Ovary (tissue), 9 donors: ENCODE data around the gene RBFOX2. TPM values are rescaled to one million over a fixed set of nuclear protein-coding genes. Genes with fewer than 3 reads are reported as not detected.

Source experiments
- DNase-seq, 5 donors: peaks; one replicate each; pipeline ENCODE4 v3.0.0-alpha.2; 2019 to 2020
- H3K27ac ChIP-seq, 2 donors: fragments of 200-600 bp; one replicate each; pipeline versions ENCODE4 v1.5.1 to v1.8.0; 2019 to 2022
- H3K27me3 ChIP-seq: fragments of 200-600 bp; one replicate; pipeline ENCODE4 v1.8.0; 2022
- H3K36me3 ChIP-seq: fragments of 200-600 bp; sonication (generic); one replicate; pipeline ENCODE4 v1.5.1; 2019
- H3K4me1 ChIP-seq: one replicate; pipeline ENCODE4 v1.8.1; 2013; ENCODE audit warnings: mild to moderate bottlenecking, moderate library complexity; ENCODE audit not compliant: insufficient read depth
- H3K4me3 ChIP-seq: fragments of 200-600 bp; sonication (generic); one replicate; pipeline ENCODE4 v1.5.1; 2017
- H3K9me3 ChIP-seq, 2 donors: fragments of 200-600 bp in 1 of 2; sonication (generic) in 1 of 2; one replicate each; pipeline versions ENCODE4 v1.5.1 to v1.8.1; 2013 to 2019; ENCODE audit warnings: mild to moderate bottlenecking in 1 of 2, moderate library complexity in 1 of 2
- EP300 ChIP-seq: sonication (generic); formaldehyde crosslinking; IDR thresholded peaks from one replicate; pipeline ENCODE4 v1.6.1; 2017; ENCODE audit warnings: antibody characterized with exemption
- POLR2A ChIP-seq: fragments of 450-650 bp; IDR thresholded peaks from one replicate; pipeline ENCODE4 v1.6.1; 2017; ENCODE audit warnings: antibody characterized with exemption, mild to moderate bottlenecking, moderate library complexity
- WGBS, 3 donors: extraction: QIAGEN DNeasy Blood & Tissue Kit in 1 of 3; methylation state at CpG; one replicate each; pipeline versions ENCODE4 v1.1.5 to v1.1.7; 2013 to 2017; 5-methylcytosine and 5-hydroxymethylcytosine counted together
- intact Hi-C, 4 donors: fragments of 100-400 bp; cut with DNase I; formaldehyde crosslinking; loops; one replicate each; pipeline versions ENCODE4 v1.11.0 to v1.15.1; 2022 to 2023
- polyA plus RNA-seq, 2 donors: library from polyadenylated mRNA; stranded (reverse); fragments of 200-250 nt in 1 of 2; fragments of 350-450 nt in 1 of 2; fragmentation: Illumina TruSeq in 1 of 2; extraction: RNeasy Lipid Tissue Mini Kit (QIAGEN cat#74804) in 1 of 2; gene quantifications; one replicate each; pipeline ENCODE4 v1.2.3, GENCODE V29; 2013 to 2014
- total RNA-seq, 7 donors: library from RNA; depleted of rRNA in 2 of 7; stranded (reverse); fragments of >200 nt in 2 of 7; fragmentation: NEBNext Ultra II Directional in 3 of 7; extraction: Animal tissue kit (Norgen Biotek cat#: 25700) in 3 of 7; gene quantifications; one replicate each; pipeline versions ENCODE4 v1.1.0 to v1.2.4, GENCODE V29; 2016 to 2023
- TF ChIP-seq, protein P1 (sequence below), 3 donors: fragments of 450-650 bp in 2 of 3; fragments of 200-600 bp in 1 of 3; IDR thresholded peaks; one replicate each; pipeline versions ENCODE4 v1.5.1 to v1.8.0; 2016 to 2022; ENCODE audit warnings: antibody characterized with exemption in 3 of 3, mild to moderate bottlenecking in 1 of 3
- donor health status: DM: no; HTN: no; CAD: no; lungs with moderate emphysema.
- donor health status: DM: no; HTN: no; CAD: no.
- donor health status: Bipolar disorder and iron deficiency.
- donor health status: DM: yes; HTN: yes; CAD: no.
- donor health status: DM: no; HTN: no; CAD: no.
- donor health status: DM: yes; HTN: yes; CAD: no.

Gene RBFOX2
- total and polyA plus RNA-seq, 9 donors = 68.7 to 140 (median 128) TPM

DNA sequence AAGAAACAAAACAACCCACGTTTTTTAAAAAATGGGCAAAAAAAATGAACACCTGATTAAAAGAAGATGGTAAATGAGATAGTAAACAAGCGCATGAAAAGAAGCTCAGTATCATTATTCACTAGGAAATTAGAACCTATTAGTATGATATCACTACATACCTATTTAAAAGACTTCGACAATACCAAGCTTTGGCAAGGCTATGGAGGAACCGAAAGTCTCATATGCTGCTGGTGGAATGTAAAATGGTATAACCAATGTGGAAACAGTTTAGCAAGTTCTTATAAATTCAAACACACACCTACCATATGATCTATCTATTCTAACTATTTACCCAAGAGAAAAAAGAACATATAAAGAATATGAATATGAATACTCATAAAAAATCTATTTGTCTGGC is 167.2 kb downstream of the RBFOX2 start:
- H3K9me3 ChIP-seq = no peaks in the 10 kb centered on the region
- H3K36me3 ChIP-seq = no peaks in the 10 kb centered on the region
- intact Hi-C loops = no loop called here
- no peaks in the 10 kb centered on the region for H3K27me3 ChIP-seq
- DNase-seq = no peak
- no peak overlapping the region for H3K27ac ChIP-seq
- H3K4me3 ChIP-seq = no peak overlapping the region
- TF ChIP-seq, protein P1, sequence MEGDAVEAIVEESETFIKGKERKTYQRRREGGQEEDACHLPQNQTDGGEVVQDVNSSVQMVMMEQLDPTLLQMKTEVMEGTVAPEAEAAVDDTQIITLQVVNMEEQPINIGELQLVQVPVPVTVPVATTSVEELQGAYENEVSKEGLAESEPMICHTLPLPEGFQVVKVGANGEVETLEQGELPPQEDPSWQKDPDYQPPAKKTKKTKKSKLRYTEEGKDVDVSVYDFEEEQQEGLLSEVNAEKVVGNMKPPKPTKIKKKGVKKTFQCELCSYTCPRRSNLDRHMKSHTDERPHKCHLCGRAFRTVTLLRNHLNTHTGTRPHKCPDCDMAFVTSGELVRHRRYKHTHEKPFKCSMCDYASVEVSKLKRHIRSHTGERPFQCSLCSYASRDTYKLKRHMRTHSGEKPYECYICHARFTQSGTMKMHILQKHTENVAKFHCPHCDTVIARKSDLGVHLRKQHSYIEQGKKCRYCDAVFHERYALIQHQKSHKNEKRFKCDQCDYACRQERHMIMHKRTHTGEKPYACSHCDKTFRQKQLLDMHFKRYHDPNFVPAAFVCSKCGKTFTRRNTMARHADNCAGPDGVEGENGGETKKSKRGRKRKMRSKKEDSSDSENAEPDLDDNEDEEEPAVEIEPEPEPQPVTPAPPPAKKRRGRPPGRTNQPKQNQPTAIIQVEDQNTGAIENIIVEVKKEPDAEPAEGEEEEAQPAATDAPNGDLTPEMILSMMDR (IDR thresholded peaks at IDR 0.05) = no peak
- TF ChIP-seq POLR2A (no peak), EP300 (no peak)
- WGBS, 3 donors = 80 to 88% (median 85%) methylated on average over 4 of the region's 4 CpGs
- peaks cover 8% of the 10 kb centered on the region for H3K4me1 ChIP-seq

DNA sequence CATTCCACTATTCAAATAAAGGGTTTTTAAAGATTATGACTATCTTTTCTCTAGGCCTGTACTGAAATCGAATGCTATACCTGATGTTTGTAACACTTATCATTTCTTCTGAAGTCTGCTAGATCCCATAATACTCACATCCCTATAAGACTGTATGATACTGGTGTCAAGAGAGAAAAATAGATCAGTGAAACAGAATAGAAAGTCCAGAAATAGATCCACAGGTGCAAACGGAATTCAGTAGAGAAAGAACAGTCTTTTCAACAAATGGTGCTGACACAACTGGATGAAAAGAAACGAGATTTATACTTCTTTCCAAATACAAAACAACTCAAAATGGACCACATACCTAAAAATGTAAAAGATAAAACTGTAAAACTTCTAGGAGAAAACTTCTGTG is 167.8 kb downstream of the RBFOX2 start:
- Histone ChIP-seq H3K4me1 (peaks cover 8% of the 10 kb centered on the region), H3K36me3 (no peaks in the 10 kb centered on the region), H3K9me3 (no peaks in the 10 kb centered on the region), H3K27ac (no peak overlapping the region), H3K27me3 (no peaks in the 10 kb centered on the region), H3K4me3 (no peak overlapping the region)
- DNase-seq = no peak
- intact Hi-C loops = no loop called here
- TF ChIP-seq, protein P1 (IDR thresholded peaks at IDR 0.05) = no peak
- TF ChIP-seq POLR2A (no peak), EP300 (no peak)
- WGBS, 3 donors = 35 to 42% (median 38%) methylated on average over 3 of the region's 3 CpGs

DNA sequence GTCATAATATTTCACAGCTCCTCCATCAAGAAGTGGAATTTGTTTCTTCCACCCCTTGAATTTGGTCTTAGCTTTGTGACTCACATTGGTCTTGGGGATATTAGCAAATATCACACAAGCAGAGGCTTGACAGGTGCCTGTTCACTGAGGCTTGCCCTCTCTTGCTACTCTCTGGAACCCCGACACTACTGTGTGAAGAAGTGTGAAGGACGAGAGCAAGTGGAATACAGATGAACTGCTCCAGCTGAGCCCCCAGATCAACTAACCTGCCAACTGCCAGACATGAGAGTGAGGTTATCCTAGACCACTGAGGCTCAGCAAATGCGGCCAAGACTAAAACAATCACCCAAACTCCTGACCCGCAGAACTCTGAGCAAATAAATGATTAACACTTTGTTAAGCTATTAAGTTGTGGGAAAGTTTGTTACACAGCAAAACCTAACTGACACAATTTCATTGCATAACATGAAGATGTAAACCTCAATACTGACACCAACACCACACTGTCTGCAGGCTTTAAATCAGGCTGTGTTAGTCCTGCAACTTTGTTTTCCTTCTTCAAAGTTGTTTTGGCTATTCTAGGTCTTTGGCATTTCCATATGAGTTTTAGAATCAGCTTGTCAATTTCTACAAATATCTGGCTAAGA is 168.4 kb downstream of the RBFOX2 start:
- no peak overlapping the region for H3K27ac ChIP-seq
- H3K27me3 ChIP-seq = no peaks in the 10 kb centered on the region
- H3K4me3 ChIP-seq = no peak overlapping the region
- peaks cover 8% of the 10 kb centered on the region for H3K4me1 ChIP-seq
- H3K36me3 ChIP-seq = no peaks in the 10 kb centered on the region
- TF ChIP-seq, protein P1 (IDR thresholded peaks at IDR 0.05) = no peak
- TF ChIP-seq POLR2A (no peak), EP300 (no peak)
- DNase-seq = no peak
- 87 to 91% (median 89%) methylated on average over 4 of the region's 4 CpGs for WGBS, 3 donors
- intact Hi-C loops = no loop called here
- no peaks in the 10 kb centered on the region for H3K9me3 ChIP-seq

DNA sequence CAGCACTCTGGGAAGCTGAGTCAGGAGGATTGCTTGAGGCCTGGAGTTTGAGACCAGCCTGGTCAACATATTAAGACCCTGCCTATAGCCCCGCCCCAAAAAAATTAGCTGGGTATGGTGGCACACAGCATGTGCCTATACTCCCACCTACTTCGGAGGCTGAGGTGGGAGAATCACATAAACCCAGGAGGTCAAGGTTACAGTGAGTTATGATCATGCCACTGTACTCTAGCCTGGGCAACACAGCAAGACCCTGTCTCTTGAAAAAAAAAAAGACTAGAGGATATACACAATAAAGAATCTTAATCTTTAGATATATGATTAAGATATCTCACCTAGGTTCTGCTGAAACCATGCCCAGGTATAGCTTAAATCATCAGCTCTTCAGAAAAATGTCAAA is 174.3 kb downstream of the RBFOX2 start:
- H3K4me1 ChIP-seq = peaks cover 5% of the 10 kb centered on the region
- DNase-seq = no peak
- TF ChIP-seq EP300 (no peak), POLR2A (no peak)
- TF ChIP-seq, protein P1 (IDR thresholded peaks at IDR 0.05) = no peak
- no peak overlapping the region for H3K27ac ChIP-seq
- H3K36me3 ChIP-seq = no peaks in the 10 kb centered on the region
- H3K27me3 ChIP-seq = no peaks in the 10 kb centered on the region
- no peaks in the 10 kb centered on the region for H3K9me3 ChIP-seq
- WGBS, 3 donors = 92 to 98% (median 97%) methylated on average over 2 of the region's 2 CpGs
- H3K4me3 ChIP-seq = no peak overlapping the region
- intact Hi-C loops = no loop called here
